Activated naive CD4-positive, alpha-beta T cell treated with anti-CD3 and anti-CD28 coated beads for 36 hours (primary cell): ENCODE measurements around the gene NAV1. TPM values are rescaled to one million over a fixed set of nuclear protein-coding genes. Genes with fewer than 3 reads are reported as not detected.

Experiments used
- CTCF ChIA-PET: fragments of 350-600 bp; sonication (Branson Sonifier 250); formaldehyde crosslinking; loops from one replicate; lab custom pipeline; 2021; ENCODE audit warnings: antibody characterized with exemption; lab: Charles Lee
- DNase-seq: peaks from one replicate; pipeline ENCODE4 v3.0.0-alpha.2; 2020
- H3K27ac Mint-ChIP-seq: one replicate; pipeline ENCODE4 v1.8.0; 2021; ENCODE audit warnings: mild to moderate bottlenecking, mixed read lengths
- H3K27me3 Mint-ChIP-seq: one replicate; pipeline ENCODE4 v1.8.0; 2021; ENCODE audit warnings: low read depth, mixed read lengths
- H3K36me3 Mint-ChIP-seq: one replicate; pipeline ENCODE4 v1.8.0; 2021; ENCODE audit warnings: low read depth, mixed read lengths
- H3K4me1 Mint-ChIP-seq: one replicate; pipeline ENCODE4 v1.8.0; 2021; ENCODE audit warnings: low read depth, mixed read lengths
- H3K4me3 Mint-ChIP-seq: one replicate; pipeline ENCODE4 v1.8.0; 2021; ENCODE audit warnings: mild to moderate bottlenecking, moderate library complexity, mixed read lengths
- H3K9me3 Mint-ChIP-seq: one replicate; pipeline ENCODE4 v1.8.0; 2021; ENCODE audit warnings: mixed read lengths
- intact Hi-C: fragments of 100-400 bp; cut with micrococcal nuclease; formaldehyde crosslinking; loops from one replicate; pipeline ENCODE4 v1.15.1; 2023
- total RNA-seq, 2 experiments: library from RNA; stranded (reverse); gene quantifications; one replicate each; pipeline ENCODE4 v1.2.3, GENCODE V29; 2021

NAV1 gene
- total RNA-seq, 2 experiments from 2014 or later = 0.62 to 1.2 TPM

GRCh38 chr1:201504799-201505502 is 34.0 kb upstream of the NAV1 start:
- no peak for DNase-seq
- H3K9me3 Mint-ChIP-seq = no peaks in the 10 kb centered on the region
- intact Hi-C loops = loop anchor here (10.0 kb wide), 1 partner anchor 840 kb away; the partner anchor contains the start of gene DDX59
- H3K27ac Mint-ChIP-seq = no peak overlapping the region
- H3K4me3 Mint-ChIP-seq = peak overlapping the region; percentile 83
- H3K36me3 Mint-ChIP-seq = no peaks in the 10 kb centered on the region
- peaks cover 41% of the 10 kb centered on the region for H3K4me1 Mint-ChIP-seq
- no peaks in the 10 kb centered on the region for H3K27me3 Mint-ChIP-seq
- CTCF ChIA-PET = interaction anchor here (1.3 to 16.2 kb wide), 5 partner anchors 8 to 70 kb away, joined by 4 to 287 read pairs (median 13); no protein-coding TSS in a partner anchor

GRCh38 chr1:201505503-201505890 is 33.4 kb upstream of the NAV1 start:
- Mint-ChIP-seq H3K4me1 (peaks cover 42% of the 10 kb centered on the region), H3K36me3 (no peaks in the 10 kb centered on the region), H3K27ac (no peak overlapping the region), H3K4me3 (peak overlapping the region; percentile 83), H3K27me3 (no peaks in the 10 kb centered on the region), H3K9me3 (no peaks in the 10 kb centered on the region)
- DNase-seq = no peak
- intact Hi-C loops = loop anchor here (10.0 kb wide), 1 partner anchor 841 kb away; the partner anchor contains the start of gene DDX59
- CTCF ChIA-PET = interaction anchor here (3.1 to 16.2 kb wide), 3 partner anchors 8 to 57 kb away, joined by 13 to 287 read pairs (median 69); no protein-coding TSS in a partner anchor

- Mint-ChIP-seq H3K36me3 (no peaks in the 10 kb centered on the region), H3K27me3 (no peaks in the 10 kb centered on the region), H3K27ac (peak overlapping the region; percentile 77), H3K4me1 (peaks cover 42% of the 10 kb centered on the region), H3K4me3 (peak overlapping the region; percentile 83), H3K9me3 (no peaks in the 10 kb centered on the region)
- no peak for DNase-seq
- intact Hi-C loops = loop anchor here (2.0 to 10.0 kb wide), 5 partner anchors 51 to 841 kb away; partner anchors contain the start of genes DDX59 and IPO9
- CTCF ChIA-PET = interaction anchor here (3.1 to 16.2 kb wide), 3 partner anchors 7 to 58 kb away, joined by 13 to 287 read pairs (median 69); no protein-coding TSS in a partner anchor
Observed at GRCh38 chr1:201506092-201506491, 32.8 kb upstream of the NAV1 start.

GRCh38 chr1:201506557-201507359 is 32.2 kb upstream of the NAV1 start, which contains the start of gene CSRP1:
TSS of gene CSRP1 (minus strand) at chr1:201507123. CDS start at chr1:201496303, 10,820 bp downstream.
- Mint-ChIP-seq H3K4me1 (peaks cover 42% of the 10 kb centered on the region), H3K4me3 (peak within 1 kb of the TSS; percentile 83), H3K27ac (peak within 1 kb of the TSS; percentile 82), H3K27me3 (no peaks in the 10 kb centered on the region), H3K9me3 (no peaks in the 10 kb centered on the region), H3K36me3 (no peaks in the 10 kb centered on the region)
- intact Hi-C loops = loop anchor here (1.0 to 10.0 kb wide), 6 partner anchors 24 to 842 kb away; partner anchors contain the start of genes DDX59 and IPO9
- CTCF ChIA-PET = interaction anchor here (1.0 to 16.2 kb wide), 3 partner anchors 9 to 58 kb away, joined by 4 to 287 read pairs (median 13); no protein-coding TSS in a partner anchor
- DNase-seq = peak; percentile 89

GRCh38 chr1:201507360-201507675 is 31.6 kb upstream of the NAV1 start:
- DNase-seq = no peak
- intact Hi-C loops = loop anchor here (1.0 to 10.0 kb wide), 6 partner anchors 25 to 843 kb away; partner anchors contain the start of genes DDX59 and IPO9
- H3K27ac Mint-ChIP-seq = peak overlapping the region; percentile 82
- CTCF ChIA-PET = interaction anchor here (1.0 to 16.2 kb wide), 3 partner anchors 8 to 59 kb away, joined by 4 to 287 read pairs (median 13); no protein-coding TSS in a partner anchor
- H3K27me3 Mint-ChIP-seq = no peaks in the 10 kb centered on the region
- H3K4me1 Mint-ChIP-seq = peaks cover 42% of the 10 kb centered on the region
- H3K36me3 Mint-ChIP-seq = no peaks in the 10 kb centered on the region
- H3K9me3 Mint-ChIP-seq = no peaks in the 10 kb centered on the region
- peak overlapping the region; percentile 82 for H3K4me3 Mint-ChIP-seq

GRCh38 chr1:201508809-201509208 is 30.1 kb upstream of the NAV1 start:
- CTCF ChIA-PET = interaction anchor here (8.6 to 16.2 kb wide), 2 partner anchors 25 to 62 kb away, joined by 121 to 287 read pairs; no protein-coding TSS in a partner anchor
- no peaks in the 10 kb centered on the region for H3K9me3 Mint-ChIP-seq
- H3K4me3 Mint-ChIP-seq = no peak overlapping the region
- no peak for DNase-seq
- H3K27me3 Mint-ChIP-seq = no peaks in the 10 kb centered on the region
- intact Hi-C loops = loop anchor here (10.0 kb wide), 1 partner anchor 844 kb away; the partner anchor contains the start of gene DDX59
- no peak overlapping the region for H3K27ac Mint-ChIP-seq
- H3K36me3 Mint-ChIP-seq = no peaks in the 10 kb centered on the region
- peaks cover 33% of the 10 kb centered on the region for H3K4me1 Mint-ChIP-seq

- H3K27ac Mint-ChIP-seq = no peak overlapping the region
- no peaks in the 10 kb centered on the region for H3K27me3 Mint-ChIP-seq
- no peak overlapping the region for H3K4me3 Mint-ChIP-seq
- no peaks in the 10 kb centered on the region for H3K9me3 Mint-ChIP-seq
- no peak for DNase-seq
- CTCF ChIA-PET = interaction anchor here (0.8 to 16.2 kb wide), 4 partner anchors 20 to 74 kb away, joined by 3 to 287 read pairs (median 77); no protein-coding TSS in a partner anchor
- H3K4me1 Mint-ChIP-seq = peaks cover 29% of the 10 kb centered on the region
- peaks cover 5% of the 10 kb centered on the region for H3K36me3 Mint-ChIP-seq
- intact Hi-C loops = loop anchor here (10.0 kb wide), 1 partner anchor 845 kb away; the partner anchor contains the start of gene DDX59
Observed at GRCh38 chr1:201509601-201510374, 29.1 kb upstream of the NAV1 start.

- H3K36me3 Mint-ChIP-seq = peaks cover 7% of the 10 kb centered on the region
- DNase-seq = no peak
- peaks cover 21% of the 10 kb centered on the region for H3K4me1 Mint-ChIP-seq
- no peak overlapping the region for H3K27ac Mint-ChIP-seq
- CTCF ChIA-PET = interaction anchor here (3.7 to 16.2 kb wide), 5 partner anchors 8 to 75 kb away, joined by 19 to 287 read pairs (median 69); no protein-coding TSS in a partner anchor
- H3K27me3 Mint-ChIP-seq = no peaks in the 10 kb centered on the region
- no peaks in the 10 kb centered on the region for H3K9me3 Mint-ChIP-seq
- intact Hi-C loops = no loop called here
- no peak overlapping the region for H3K4me3 Mint-ChIP-seq
Observed at GRCh38 chr1:201510734-201511133, 28.2 kb upstream of the NAV1 start.

GRCh38 chr1:201511396-201511940 is 27.5 kb upstream of the NAV1 start:
- H3K27me3 Mint-ChIP-seq = no peaks in the 10 kb centered on the region
- CTCF ChIA-PET = interaction anchor here (0.8 to 16.2 kb wide), 10 partner anchors 8 to 76 kb away, joined by 3 to 287 read pairs (median 26); no protein-coding TSS in a partner anchor
- H3K4me3 Mint-ChIP-seq = no peak overlapping the region
- H3K36me3 Mint-ChIP-seq = peaks cover 7% of the 10 kb centered on the region
- H3K4me1 Mint-ChIP-seq = peaks cover 14% of the 10 kb centered on the region
- no peaks in the 10 kb centered on the region for H3K9me3 Mint-ChIP-seq
- intact Hi-C loops = no loop called here
- no peak for DNase-seq
- no peak overlapping the region for H3K27ac Mint-ChIP-seq

GRCh38 chr1:201511941-201512539 is 26.9 kb upstream of the NAV1 start:
- CTCF ChIA-PET = interaction anchor here (0.6 to 16.2 kb wide), 24 partner anchors 8 to 356 kb away, joined by 3 to 287 read pairs (median 6); no protein-coding TSS in a partner anchor
- Mint-ChIP-seq H3K27me3 (no peaks in the 10 kb centered on the region), H3K36me3 (peaks cover 7% of the 10 kb centered on the region), H3K9me3 (no peaks in the 10 kb centered on the region), H3K27ac (no peak overlapping the region), H3K4me3 (no peak overlapping the region), H3K4me1 (peaks cover 14% of the 10 kb centered on the region)
- DNase-seq = no peak
- intact Hi-C loops = no loop called here
